ENCODE data around the gene SPEM3.

DNA sequence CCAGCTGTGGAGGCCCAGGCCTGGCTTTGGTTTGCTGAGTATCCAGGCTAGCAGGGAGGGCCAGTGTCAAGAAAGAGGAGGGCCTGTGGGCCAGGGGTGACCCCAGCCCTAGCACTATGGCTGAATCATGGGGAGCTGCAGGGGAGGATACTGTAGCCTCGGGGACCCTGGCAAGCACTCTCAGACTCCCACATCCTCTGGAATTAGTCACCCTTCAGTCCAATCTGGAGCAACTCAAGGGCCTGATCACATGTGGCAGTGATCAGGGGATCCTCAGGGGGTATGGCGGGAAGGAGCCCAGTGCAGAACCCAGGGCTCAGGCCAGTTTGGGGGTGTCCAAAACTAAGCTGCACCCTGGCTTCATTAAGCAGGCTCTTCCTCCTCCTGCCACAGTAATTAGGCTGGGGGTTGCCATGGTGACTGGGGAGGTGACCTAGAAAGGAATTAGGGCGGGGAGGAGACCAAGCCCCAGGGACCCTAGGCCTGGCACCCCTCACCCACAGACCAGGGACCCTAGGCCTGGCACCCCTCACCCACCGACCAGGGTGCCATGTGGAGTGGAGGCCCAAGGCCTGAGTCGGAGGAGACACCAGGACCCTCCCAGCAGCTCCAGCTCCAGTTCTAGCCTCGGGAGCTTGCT is 15.2 kb upstream of the SPEM3 start:
- TF ChIP-seq CTCF (conservative IDR thresholded peaks at IDR 0.05; ENCODE audit: low read depth, low read length) (no peak), POLR2A (IDR thresholded peaks at IDR 0.05; ENCODE audit: low read depth, low read length) (no peak), FOS (IDR thresholded peaks at IDR 0.05; ENCODE audit: low read depth, low read length) (no peak), RAD21 (IDR thresholded peaks at IDR 0.05; ENCODE audit: low read length) (no peak), USF2 (IDR thresholded peaks at IDR 0.05; ENCODE audit: low read depth, low read length) (peak; percentile 33; the same call in 1 of the 2 replicates), CEBPB (IDR thresholded peaks at IDR 0.05; ENCODE audit: low read depth, low read length) (no peak), BHLHE40 (IDR thresholded peaks at IDR 0.05; ENCODE audit: low read depth, low read length) (no peak), MXI1 (IDR thresholded peaks at IDR 0.05; ENCODE audit: borderline replicate concordance, low read depth, low read length) (no peak), RFX5 (IDR thresholded peaks at IDR 0.05; ENCODE audit: low read depth, low read length) (no peak), MAFK (IDR thresholded peaks at IDR 0.05; ENCODE audit: low read depth, low read length) (no peak), RCOR1 (IDR thresholded peaks at IDR 0.05; ENCODE audit: insufficient replicate concordance, low read length) (no peak)
